GM19035 (cell line): ENCODE data around the gene NTN1.

Source experiments
- ATAC-seq: cut with Tn5 transposase; IDR thresholded peaks from one replicate; pipeline ENCODE4 v1.9.1; 2021; ENCODE audit not compliant: unreplicated experiment

The NTN1 gene

DNA sequence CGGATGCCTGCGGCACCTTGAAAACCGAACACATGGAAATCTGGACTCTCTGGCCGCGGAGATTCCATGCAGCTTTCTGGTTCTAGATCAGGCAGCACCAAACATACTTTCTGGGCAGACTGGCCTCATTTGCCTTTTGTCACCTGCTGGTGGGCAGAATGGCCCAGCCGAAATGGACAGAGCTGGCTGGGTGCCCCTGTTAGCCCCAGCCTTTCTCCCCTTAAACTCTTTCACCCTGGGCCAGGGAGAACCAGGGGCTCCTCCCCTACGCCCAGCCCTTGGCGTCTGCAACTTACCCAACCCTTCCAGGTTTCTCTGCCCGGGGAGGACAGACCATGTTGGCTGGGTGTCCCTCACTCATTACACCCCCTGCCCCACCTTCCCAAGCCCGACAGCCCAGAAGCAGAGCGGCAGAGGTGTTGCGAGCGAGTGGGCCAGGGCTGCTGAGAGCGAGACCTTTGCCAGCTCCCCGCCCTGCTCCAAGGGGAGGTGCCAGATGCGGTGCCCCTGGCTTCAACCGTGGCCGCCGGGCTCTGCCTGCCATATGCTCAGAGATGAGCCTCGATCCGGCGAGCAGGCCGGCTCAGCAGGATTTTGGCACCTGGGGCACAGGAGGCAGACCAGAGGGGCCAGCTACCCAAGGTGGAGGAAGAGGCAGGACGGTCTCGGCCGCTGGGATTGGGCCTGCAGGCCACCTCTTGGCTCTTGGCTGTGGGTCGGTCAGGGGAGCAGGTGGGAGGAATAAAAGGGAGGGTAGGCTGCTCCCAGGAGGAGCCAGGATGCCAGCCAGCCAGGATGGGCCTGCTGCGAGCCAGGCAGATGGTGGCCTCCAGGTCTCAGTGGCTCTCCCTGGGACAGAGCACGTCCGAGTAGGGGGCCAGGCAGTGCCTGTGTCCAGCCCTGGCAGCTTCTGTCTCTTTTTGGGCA is 191.3 kb downstream of the NTN1 start:
- ATAC-seq, result no peak

GRCh38 chr17:9213303-9213640 is 192.0 kb downstream of the NTN1 start:
- ATAC-seq, result no peak

DNA sequence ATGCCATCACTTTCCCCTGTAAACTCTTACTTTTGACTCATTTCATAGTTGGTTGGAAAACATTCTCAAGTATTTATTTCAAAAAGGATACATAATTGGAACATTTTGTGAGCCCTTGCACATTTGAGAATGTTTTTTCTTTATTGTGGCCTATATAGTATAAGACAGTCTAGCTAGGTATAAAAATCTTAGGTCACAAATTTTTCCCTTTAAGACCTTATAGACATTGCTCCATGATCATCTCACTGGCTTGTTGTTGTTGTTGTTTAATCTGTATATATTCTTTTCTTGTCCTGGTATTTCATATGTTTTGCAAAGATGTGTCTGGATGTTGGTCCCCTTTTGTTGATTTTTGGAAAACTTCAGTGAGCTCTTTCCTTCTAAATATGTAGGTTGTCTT is 194.2 kb downstream of the NTN1 start:
- no peak for ATAC-seq

- no peak for ATAC-seq
Measured at GRCh38 chr17:9217151-9218056, 196.1 kb downstream of the NTN1 start.

DNA sequence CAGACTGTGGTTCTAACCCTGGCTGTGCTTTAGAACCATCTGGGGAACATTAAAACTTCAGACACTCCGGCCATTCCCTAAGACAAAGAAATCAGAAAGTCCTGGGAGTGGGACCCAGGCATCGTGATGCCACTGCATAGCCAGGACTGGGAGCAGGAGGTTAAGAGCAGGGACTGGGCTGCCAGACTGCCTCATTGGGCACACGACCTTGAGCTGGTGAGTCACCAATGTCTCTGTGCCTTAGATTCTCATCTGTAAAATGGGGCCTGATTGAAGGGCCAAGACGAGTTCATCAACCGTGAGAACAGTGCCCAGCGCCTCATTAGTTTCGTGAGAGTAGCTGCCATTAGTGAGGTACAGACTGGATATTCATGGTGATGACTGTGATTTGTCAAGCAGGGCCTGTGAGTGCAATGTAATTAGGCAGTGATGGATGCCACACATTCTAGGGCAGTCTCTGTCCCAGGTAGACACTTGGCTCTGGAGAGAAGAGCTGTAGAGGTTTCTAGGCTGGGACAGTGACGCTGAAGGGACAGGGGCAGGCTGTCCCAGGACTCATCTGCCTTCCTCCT is 196.8 kb downstream of the NTN1 start:
- ATAC-seq, result no peak

DNA sequence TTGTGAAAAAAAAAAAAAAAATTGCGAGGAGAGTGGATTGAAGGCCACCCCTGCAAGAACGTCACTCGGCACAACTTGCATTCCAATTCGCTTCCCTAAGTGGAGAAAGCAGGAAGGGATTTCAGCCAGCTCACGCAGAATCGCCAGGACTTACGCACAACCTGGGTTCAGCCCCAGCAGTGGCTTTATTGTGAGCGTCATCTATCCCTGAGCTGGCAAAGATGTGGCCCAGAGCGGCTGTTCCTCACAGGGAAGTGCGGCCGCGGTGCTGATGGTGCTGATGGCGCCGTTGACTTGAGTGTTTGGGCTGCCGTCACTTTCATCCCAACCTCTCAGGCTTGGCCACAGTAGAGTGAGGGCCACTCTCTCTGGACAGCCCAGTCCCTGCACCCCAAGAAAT is 197.6 kb downstream of the NTN1 start:
- ATAC-seq, result no peak

GRCh38 chr17:9219631-9220397 is 198.5 kb downstream of the NTN1 start:
- ATAC-seq, result no peak

GRCh38 chr17:9220398-9221146 is 199.3 kb downstream of the NTN1 start:
- ATAC-seq, result no peak

DNA sequence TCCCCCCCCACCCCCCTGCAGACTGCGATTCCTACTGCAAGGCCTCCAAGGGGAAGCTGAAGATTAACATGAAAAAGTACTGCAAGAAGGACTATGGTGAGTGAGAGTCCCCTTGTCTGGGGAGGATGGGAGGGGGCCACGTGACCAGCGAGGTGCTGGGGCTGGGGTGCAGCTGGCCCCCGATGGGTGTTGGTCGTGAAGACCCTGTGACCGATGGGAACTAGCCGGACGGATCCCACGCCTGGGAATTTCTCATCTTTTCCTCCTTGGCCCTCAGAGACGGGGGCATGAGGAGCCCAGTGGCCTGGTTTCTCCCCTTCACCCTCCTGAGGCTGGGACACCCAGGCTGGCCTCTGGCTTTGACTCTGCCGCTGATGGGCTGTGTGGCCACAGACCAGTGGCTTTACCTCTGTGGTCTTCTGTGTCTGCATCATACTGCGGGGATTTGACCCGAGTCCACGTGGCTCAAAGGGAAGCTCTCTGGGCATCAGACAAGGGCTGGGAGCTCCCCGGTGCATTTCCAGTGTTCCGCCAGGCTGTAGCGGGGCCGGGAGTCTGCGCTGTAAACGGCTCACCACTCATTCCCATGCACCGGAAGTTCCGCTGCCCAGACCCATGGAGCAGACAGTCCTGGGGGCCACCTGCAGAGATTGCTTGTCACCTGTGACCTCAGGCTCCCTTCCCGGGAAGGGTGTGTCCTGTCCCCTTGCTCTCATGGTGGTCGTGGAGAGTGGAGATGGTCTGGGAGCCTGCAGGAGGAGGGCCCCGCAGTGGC is 200.0 kb downstream of the NTN1 start:
- ATAC-seq, result no peak

- ATAC-seq, result no peak
Measured at GRCh38 chr17:9221922-9222180, 200.5 kb downstream of the NTN1 start.

DNA sequence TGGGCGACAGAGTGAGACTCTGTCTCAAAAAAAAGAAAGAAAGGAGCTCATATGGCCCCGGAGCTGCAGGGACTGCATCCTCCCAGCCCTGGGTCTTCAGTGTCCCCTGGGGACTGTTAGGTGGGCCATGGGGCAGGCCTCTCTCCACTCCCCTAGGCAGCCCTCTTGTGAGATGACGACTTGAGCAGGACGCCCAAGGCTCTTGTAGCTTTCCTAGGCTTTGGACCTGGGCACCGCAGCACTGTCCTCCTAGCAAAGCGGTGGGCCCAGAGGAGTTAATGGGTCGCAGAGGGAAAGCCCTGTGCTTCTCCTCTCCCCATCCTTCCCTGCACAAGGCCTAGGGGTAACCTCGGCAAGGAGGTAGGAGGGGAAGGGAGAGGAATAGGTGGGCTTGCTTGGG is 202.2 kb downstream of the NTN1 start:
- no peak for ATAC-seq

GRCh38 chr17:9224485-9224884 is 203.2 kb downstream of the NTN1 start:
- no peak for ATAC-seq

GRCh38 chr17:9225305-9226101 is 204.2 kb downstream of the NTN1 start:
- no peak for ATAC-seq

GRCh38 chr17:9226130-9226793 is 205.0 kb downstream of the NTN1 start:
- no peak for ATAC-seq

DNA sequence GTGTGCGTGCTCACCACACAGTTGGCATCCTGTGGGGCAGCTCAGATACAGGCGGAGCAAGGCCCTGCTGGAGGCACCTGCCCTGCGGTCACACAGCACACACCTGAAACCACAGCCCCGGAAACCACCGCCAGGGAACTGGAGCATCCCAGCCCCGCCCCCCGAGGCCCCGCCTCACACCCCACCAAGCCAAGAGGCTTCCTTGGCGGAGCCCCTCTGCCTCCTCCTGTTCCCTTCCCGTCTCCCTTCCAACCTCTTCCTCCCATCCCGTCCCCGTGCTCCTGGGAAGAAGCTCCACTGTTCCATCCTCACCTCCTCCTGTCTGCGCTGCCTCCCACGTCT is 205.5 kb downstream of the NTN1 start:
- no peak for ATAC-seq

GRCh38 chr17:9227819-9228407 is 206.6 kb downstream of the NTN1 start:
- ATAC-seq, result no peak

GRCh38 chr17:9228408-9229159 is 207.3 kb downstream of the NTN1 start:
- no peak for ATAC-seq
